Epithelial cell of proximal tubule (primary cell): ENCODE measurements around the gene CES1. TPM values are rescaled to one million over a fixed set of nuclear protein-coding genes. Genes with fewer than 3 reads are reported as not detected.
"Not testable (repeated sequence)": the region's sequence is repeated elsewhere in the genome, so short reads cannot be mapped to it uniquely, and the experiment has no call there.

Source experiments
- DNase-seq: peaks from one replicate; pipeline ENCODE4 v3.0.0-alpha.2; 2011; ENCODE audit warnings: low read depth
- H3K4me3 ChIP-seq: 2 replicates; pipeline ENCODE4 v1.5.1; 2011; ENCODE audit warnings: low read depth, mild to moderate bottlenecking, low read length
- CTCF ChIP-seq: conservative IDR thresholded peaks from 2 replicates; pipeline ENCODE4 v1.5.1; 2012; ENCODE audit warnings: low read depth, mild to moderate bottlenecking, low read length
- total RNA-seq: library from RNA; depleted of rRNA; stranded (reverse); fragments of >200 nt; gene quantifications from 2 replicates; pipeline ENCODE4 v1.2.3, GENCODE V29; 2015

Gene CES1
- total RNA-seq, 1 donor from 2014 or later = not detected

- DNase-seq = no peak
- no peak overlapping the region for H3K4me3 ChIP-seq
- TF ChIP-seq CTCF = no peak
Measured at GRCh38 chr16:55868980-55869379, 36.1 kb upstream of the CES1 start.

GRCh38 chr16:55868137-55868536 lies 35.2 kb upstream of the CES1 start:
- no peak for DNase-seq
- no peak for TF ChIP-seq CTCF
- H3K4me3 ChIP-seq = no peak overlapping the region

- DNase-seq = no peak
- no peak for TF ChIP-seq CTCF
- H3K4me3 ChIP-seq = no peak overlapping the region
Measured at GRCh38 chr16:55861288-55861687, 28.4 kb upstream of the CES1 start.

GRCh38 chr16:55857650-55858049 lies 24.8 kb upstream of the CES1 start:
- DNase-seq, H3K4me3 ChIP-seq: not testable (repeated sequence)

GRCh38 chr16:55856950-55857349 lies 24.1 kb upstream of the CES1 start:
- TF ChIP-seq CTCF = no peak
- DNase-seq = no peak
- H3K4me3 ChIP-seq = no peak overlapping the region

GRCh38 chr16:55853114-55853513 lies 20.2 kb upstream of the CES1 start:
- no peak overlapping the region for H3K4me3 ChIP-seq
- TF ChIP-seq CTCF = no peak
- no peak for DNase-seq

GRCh38 chr16:55849536-55849935 lies 16.6 kb upstream of the CES1 start:
- no peak for DNase-seq
- TF ChIP-seq CTCF = no peak
- H3K4me3 ChIP-seq = no peak overlapping the region
